ENCODE measurements around the gene TMEM131L.

TMEM131L gene

DNA sequence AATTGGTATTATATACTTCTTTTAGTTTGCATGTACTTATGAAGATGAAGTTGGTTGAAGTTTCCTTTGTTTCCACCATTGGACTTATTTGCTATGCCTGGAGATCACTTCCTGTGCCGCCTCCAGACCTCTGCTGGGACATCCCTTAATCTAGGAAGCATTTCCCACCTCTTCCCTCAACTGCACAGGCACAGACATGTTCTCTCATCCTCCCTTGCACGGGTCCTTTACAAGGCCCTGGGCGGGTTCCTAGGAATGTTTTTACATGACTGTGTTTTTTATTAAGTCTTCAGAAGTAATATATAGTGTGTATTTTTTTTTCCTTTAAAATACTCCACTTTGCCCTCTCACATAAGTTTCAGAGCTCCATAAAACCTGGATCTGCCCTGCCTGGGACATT is 51.0 kb downstream of the TMEM131L start:
- Histone ChIP-seq H3K9ac (ENCODE audit: low read length) (no peak overlapping the region), H2BK120ac (ENCODE audit: insufficient read depth, low read length, poor library complexity) (no peak overlapping the region), H3K27me3 (ENCODE audit: insufficient read depth, low read length) (no peaks in the 10 kb centered on the region), H3K27ac (ENCODE audit: low read depth, low read length) (no peak overlapping the region), H4K12ac (ENCODE audit: low read depth, low read length) (no peak overlapping the region), H3K23ac (ENCODE audit: low read length) (no peak overlapping the region), H3K4ac (ENCODE audit: low read depth, low read length) (no peak overlapping the region), H3K9me3 (ENCODE audit: insufficient read depth, low read depth, low read length) (no peaks in the 10 kb centered on the region), H3K79me2 (ENCODE audit: control insufficient read depth, insufficient read depth, low read length, poor library complexity) (no peaks in the 10 kb centered on the region), H4K91ac (ENCODE audit: low read depth, low read length) (no peak overlapping the region), H2BK5ac (ENCODE audit: low read depth, low read length, poor library complexity) (no peak overlapping the region), H3K4me2 (ENCODE audit: low read length) (no peak overlapping the region), H3K36me3 (ENCODE audit: control insufficient read depth in 1 of 2, insufficient read depth in 2 of 2, low read length in 2 of 2) (no peaks in the 10 kb centered on the region), H3K14ac (ENCODE audit: low read length) (no peak overlapping the region), H3K4me1 (ENCODE audit: control insufficient read depth in 1 of 2, insufficient read depth in 2 of 2, low read length in 2 of 2) (peaks cover 3 to 7% of the 10 kb centered on the region in 2 experiments), H3K18ac (ENCODE audit: low read length) (no peak overlapping the region), H3K79me1 (ENCODE audit: low read length) (no peaks in the 10 kb centered on the region), H2BK12ac (ENCODE audit: low read length) (no peak overlapping the region), H2AFZ (ENCODE audit: insufficient read depth, low read length, poor library complexity) (no peak overlapping the region), H3K4me3 (ENCODE audit: low read depth, low read length) (no peak overlapping the region), H4K8ac (ENCODE audit: low read depth, low read length) (no peak overlapping the region), H2AK5ac (ENCODE audit: low read length) (no peak overlapping the region)
- WGBS (ENCODE audit: extremely low coverage, insufficient coverage, insufficient read length) = no CpG with 5 or more reads among the region's 3 CpGs
- no peak for DNase-seq

DNA sequence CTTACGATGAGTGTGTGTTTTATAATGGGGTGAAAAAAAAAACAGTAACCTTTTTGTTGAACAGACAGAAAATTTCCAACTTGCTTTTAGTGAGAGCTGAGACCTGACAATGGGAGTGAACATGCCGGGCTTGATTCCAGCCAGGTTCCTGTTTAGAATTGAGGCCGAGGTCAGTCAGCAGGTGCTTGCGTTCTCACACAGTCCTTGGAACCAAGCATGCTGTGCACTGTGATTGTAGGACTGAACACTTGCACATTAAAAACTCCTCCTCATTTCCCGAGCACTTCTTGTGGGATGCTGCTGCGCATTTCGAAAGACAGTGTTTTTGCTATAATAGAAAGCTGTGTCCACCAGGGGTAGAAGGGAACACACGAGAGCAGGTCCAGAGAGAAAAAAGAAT is 51.8 kb downstream of the TMEM131L start:
- no peak overlapping the region for H4K12ac ChIP-seq (ENCODE audit: low read depth, low read length)
- no peak overlapping the region for H3K23ac ChIP-seq (ENCODE audit: low read length)
- no CpG with 5 or more reads among the region's 8 CpGs for WGBS (ENCODE audit: extremely low coverage, insufficient coverage, insufficient read length)
- H2BK120ac ChIP-seq (ENCODE audit: insufficient read depth, low read length, poor library complexity) = no peak overlapping the region
- no peak overlapping the region for H4K91ac ChIP-seq (ENCODE audit: low read depth, low read length)
- H3K4me3 ChIP-seq (ENCODE audit: low read depth, low read length) = no peak overlapping the region
- no peaks in the 10 kb centered on the region for H3K27me3 ChIP-seq (ENCODE audit: insufficient read depth, low read length)
- no peak overlapping the region for H3K4me2 ChIP-seq (ENCODE audit: low read length)
- peaks cover 3% of the 10 kb centered on the region in 2 experiments for H3K4me1 ChIP-seq (ENCODE audit: control insufficient read depth in 1 of 2, insufficient read depth in 2 of 2, low read length in 2 of 2)
- H3K18ac ChIP-seq (ENCODE audit: low read length) = no peak overlapping the region
- H4K8ac ChIP-seq (ENCODE audit: low read depth, low read length) = no peak overlapping the region
- H3K14ac ChIP-seq (ENCODE audit: low read length) = no peak overlapping the region
- H2BK5ac ChIP-seq (ENCODE audit: low read depth, low read length, poor library complexity) = no peak overlapping the region
- no peaks in the 10 kb centered on the region for H3K36me3 ChIP-seq (ENCODE audit: control insufficient read depth in 1 of 2, insufficient read depth in 2 of 2, low read length in 2 of 2)
- no peaks in the 10 kb centered on the region for H3K79me1 ChIP-seq (ENCODE audit: low read length)
- H3K79me2 ChIP-seq (ENCODE audit: control insufficient read depth, insufficient read depth, low read length, poor library complexity) = no peaks in the 10 kb centered on the region
- H2AFZ ChIP-seq (ENCODE audit: insufficient read depth, low read length, poor library complexity) = no peak overlapping the region
- H2BK12ac ChIP-seq (ENCODE audit: low read length) = no peak overlapping the region
- no peak overlapping the region for H3K9ac ChIP-seq (ENCODE audit: low read length)
- DNase-seq = no peak
- no peaks in the 10 kb centered on the region for H3K9me3 ChIP-seq (ENCODE audit: insufficient read depth, low read depth, low read length)
- no peak overlapping the region for H3K4ac ChIP-seq (ENCODE audit: low read depth, low read length)
- no peak overlapping the region for H3K27ac ChIP-seq (ENCODE audit: low read depth, low read length)
- H2AK5ac ChIP-seq (ENCODE audit: low read length) = no peak overlapping the region

DNA sequence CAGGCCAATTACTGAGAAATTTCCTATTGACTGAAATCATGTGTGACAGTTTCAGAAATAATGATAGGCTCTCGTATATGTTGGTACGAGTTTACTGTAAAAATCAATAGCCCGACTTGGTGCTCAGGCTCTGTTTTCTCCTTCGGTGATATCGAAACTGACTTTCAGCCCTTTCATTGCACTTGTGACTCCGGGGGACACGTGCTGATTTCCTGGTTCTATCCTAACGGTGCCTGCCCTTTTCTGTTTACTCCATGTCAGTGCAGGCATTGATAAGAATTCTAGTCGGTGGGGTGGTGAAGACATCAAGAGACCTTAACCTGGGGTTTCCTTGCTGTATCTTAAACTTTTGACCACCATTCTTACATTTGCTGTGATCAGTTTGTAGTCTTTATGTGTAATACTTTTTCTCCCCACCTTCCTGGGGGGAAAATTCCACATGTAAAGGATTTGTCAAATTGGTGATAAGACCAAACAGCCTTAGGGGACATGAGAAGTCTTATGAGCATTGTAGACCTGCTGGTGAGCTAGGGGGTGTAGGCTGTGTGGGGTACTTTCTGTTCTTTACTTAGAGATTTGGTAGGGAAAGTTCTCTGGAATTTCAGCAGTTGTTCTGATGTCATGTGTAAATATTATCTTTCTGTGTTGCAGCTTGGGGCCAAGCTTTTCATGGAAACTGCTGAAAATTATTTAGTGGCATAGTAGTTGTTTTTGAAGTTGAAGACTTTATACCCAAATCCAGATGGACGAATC is 52.7 kb downstream of the TMEM131L start:
- Histone ChIP-seq H3K14ac (ENCODE audit: low read length) (no peak overlapping the region), H3K4me2 (ENCODE audit: low read length) (no peak overlapping the region), H2AK5ac (ENCODE audit: low read length) (no peak overlapping the region), H4K91ac (ENCODE audit: low read depth, low read length) (no peak overlapping the region), H3K79me2 (ENCODE audit: control insufficient read depth, insufficient read depth, low read length, poor library complexity) (no peaks in the 10 kb centered on the region), H3K23ac (ENCODE audit: low read length) (no peak overlapping the region), H2BK120ac (ENCODE audit: insufficient read depth, low read length, poor library complexity) (no peak overlapping the region), H3K9me3 (ENCODE audit: insufficient read depth, low read depth, low read length) (no peaks in the 10 kb centered on the region), H3K4me3 (ENCODE audit: low read depth, low read length) (no peak overlapping the region), H4K8ac (ENCODE audit: low read depth, low read length) (no peak overlapping the region), H2BK12ac (ENCODE audit: low read length) (no peak overlapping the region), H3K18ac (ENCODE audit: low read length) (no peak overlapping the region), H2AFZ (ENCODE audit: insufficient read depth, low read length, poor library complexity) (no peak overlapping the region), H4K12ac (ENCODE audit: low read depth, low read length) (no peak overlapping the region), H3K4ac (ENCODE audit: low read depth, low read length) (no peak overlapping the region), H3K4me1 (ENCODE audit: control insufficient read depth in 1 of 2, insufficient read depth in 2 of 2, low read length in 2 of 2) (peaks cover 3 to 5% of the 10 kb centered on the region in 2 experiments), H3K79me1 (ENCODE audit: low read length) (peaks cover 2% of the 10 kb centered on the region), H3K27ac (ENCODE audit: low read depth, low read length) (no peak overlapping the region), H3K27me3 (ENCODE audit: insufficient read depth, low read length) (no peaks in the 10 kb centered on the region), H3K36me3 (ENCODE audit: control insufficient read depth in 1 of 2, insufficient read depth in 2 of 2, low read length in 2 of 2) (no peaks in the 10 kb centered on the region), H2BK5ac (ENCODE audit: low read depth, low read length, poor library complexity) (no peak overlapping the region), H3K9ac (ENCODE audit: low read length) (no peak overlapping the region)
- no CpG with 5 or more reads among the region's 10 CpGs for WGBS (ENCODE audit: extremely low coverage, insufficient coverage, insufficient read length)
- no peak for DNase-seq

DNA sequence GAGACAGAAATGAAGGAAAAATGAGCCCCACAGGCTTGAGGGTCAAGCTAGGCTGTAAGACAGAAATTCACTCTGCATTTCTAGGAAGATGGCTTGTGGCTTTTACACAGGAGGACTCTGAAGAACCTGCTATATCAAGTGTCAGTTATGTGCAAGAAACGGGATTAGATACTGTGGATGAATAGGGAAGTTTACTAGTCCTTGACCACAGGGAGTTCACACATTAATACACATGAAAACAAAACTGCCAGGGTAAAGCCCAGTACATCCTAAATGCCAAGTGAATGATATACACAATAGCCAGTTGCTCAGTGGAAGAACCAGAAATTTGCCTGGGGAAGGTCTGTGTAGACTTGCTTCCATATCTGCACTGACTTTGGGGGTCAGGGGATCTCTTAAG is 53.5 kb downstream of the TMEM131L start:
- DNase-seq = no peak
- H4K91ac ChIP-seq (ENCODE audit: low read depth, low read length) = no peak overlapping the region
- no peak overlapping the region for H2BK120ac ChIP-seq (ENCODE audit: insufficient read depth, low read length, poor library complexity)
- no peak overlapping the region for H4K8ac ChIP-seq (ENCODE audit: low read depth, low read length)
- no peak overlapping the region for H3K4me2 ChIP-seq (ENCODE audit: low read length)
- no peak overlapping the region for H3K4me3 ChIP-seq (ENCODE audit: low read depth, low read length)
- no peak overlapping the region for H3K23ac ChIP-seq (ENCODE audit: low read length)
- no peaks in the 10 kb centered on the region for H3K27me3 ChIP-seq (ENCODE audit: insufficient read depth, low read length)
- H3K4ac ChIP-seq (ENCODE audit: low read depth, low read length) = no peak overlapping the region
- H3K9ac ChIP-seq (ENCODE audit: low read length) = no peak overlapping the region
- no CpG with 5 or more reads among the region's 1 CpG for WGBS (ENCODE audit: extremely low coverage, insufficient coverage, insufficient read length)
- no peak overlapping the region for H2AFZ ChIP-seq (ENCODE audit: insufficient read depth, low read length, poor library complexity)
- H3K79me1 ChIP-seq (ENCODE audit: low read length) = peaks cover 2% of the 10 kb centered on the region
- H2AK5ac ChIP-seq (ENCODE audit: low read length) = no peak overlapping the region
- H2BK5ac ChIP-seq (ENCODE audit: low read depth, low read length, poor library complexity) = no peak overlapping the region
- H3K18ac ChIP-seq (ENCODE audit: low read length) = no peak overlapping the region
- H4K12ac ChIP-seq (ENCODE audit: low read depth, low read length) = no peak overlapping the region
- no peaks in the 10 kb centered on the region for H3K79me2 ChIP-seq (ENCODE audit: control insufficient read depth, insufficient read depth, low read length, poor library complexity)
- H3K4me1 ChIP-seq (ENCODE audit: control insufficient read depth in 1 of 2, insufficient read depth in 2 of 2, low read length in 2 of 2) = peaks cover 3 to 4% of the 10 kb centered on the region in 2 experiments
- no peaks in the 10 kb centered on the region for H3K9me3 ChIP-seq (ENCODE audit: insufficient read depth, low read depth, low read length)
- no peak overlapping the region for H3K14ac ChIP-seq (ENCODE audit: low read length)
- no peak overlapping the region for H3K27ac ChIP-seq (ENCODE audit: low read depth, low read length)
- H2BK12ac ChIP-seq (ENCODE audit: low read length) = no peak overlapping the region
- H3K36me3 ChIP-seq (ENCODE audit: control insufficient read depth in 1 of 2, insufficient read depth in 2 of 2, low read length in 2 of 2) = no peaks in the 10 kb centered on the region
